Uterus (tissue), 4 donors: Measurements from ENCODE around the gene BTD. TPM values are rescaled to one million over a fixed set of nuclear protein-coding genes. Genes with fewer than 3 reads are reported as not detected.

Experiments
- DNase-seq, 2 donors: peaks; one replicate each; pipeline ENCODE4 v3.0.0-alpha.2; 2019 to 2020
- H3K27ac ChIP-seq, 2 donors: fragments of 200-600 bp; sonication (generic); 1 replicate in 1 of 2; 2 replicates in 1 of 2; pipeline ENCODE4 v1.5.1; 2016 to 2018
- H3K27me3 ChIP-seq, 2 donors: fragments of 200-600 bp; sonication (generic); one replicate each; pipeline ENCODE4 v1.5.1; 2018 to 2019; ENCODE audit warnings: control low read depth in 1 of 2
- H3K36me3 ChIP-seq, 2 donors: fragments of 200-600 bp; sonication (generic); one replicate each; pipeline ENCODE4 v1.5.1; 2019; ENCODE audit warnings: control low read depth in 1 of 2
- H3K4me1 ChIP-seq, 2 donors: fragments of 200-600 bp; sonication (generic); one replicate each; pipeline ENCODE4 v1.5.1; 2018 to 2019; ENCODE audit warnings: control low read depth in 1 of 2
- H3K4me3 ChIP-seq, 2 donors: fragments of 200-600 bp; sonication (generic); 1 replicate in 1 of 2; 2 replicates in 1 of 2; pipeline ENCODE4 v1.5.1; 2018 to 2019; ENCODE audit warnings: mild to moderate bottlenecking in 1 of 2
- H3K9me3 ChIP-seq, 2 donors: fragments of 200-600 bp; sonication (generic); one replicate each; pipeline ENCODE4 v1.5.1; 2019; ENCODE audit warnings: control low read depth in 1 of 2
- CTCF ChIP-seq, 4 experiments: fragments of 200-600 bp in 2 of 4; fragments of 450-650 bp in 2 of 4; sonication (generic) in 2 of 4; IDR thresholded peaks; one replicate each; pipeline ENCODE4 v1.5.1; 2016 to 2019; ENCODE audit warnings: antibody characterized with exemption in 4 of 4, mild to moderate bottlenecking in 2 of 4, moderate library complexity in 1 of 4
- POLR2A ChIP-seq, 2 donors: fragments of 450-650 bp; IDR thresholded peaks; one replicate each; pipeline ENCODE4 v1.6.1; 2016; ENCODE audit warnings: antibody characterized with exemption in 2 of 2, mild to moderate bottlenecking in 1 of 2, moderate library complexity in 1 of 2
- intact Hi-C: fragments of 100-400 bp; cut with DNase I; formaldehyde crosslinking; loops from one replicate; pipeline ENCODE4 v1.15.1; 2023; ENCODE audit warnings: low total_unique reads
- microRNA-seq: library from miRNA; unstranded; fragments of <30 nt; microRNA quantifications from one replicate; pipeline ENCODE4, GENCODE V29; 2016; ENCODE audit warnings: borderline microRNAs expressed, borderline replicate concordance
- small RNA-seq: library from RNA; depleted of rRNA; stranded (forward); fragments of <200 nt; gene quantifications from one replicate; pipeline ENCODE3, GENCODE V24; 2016
- total RNA-seq, 4 donors: library from RNA; depleted of rRNA in 3 of 4; stranded (reverse); fragments of >200 nt in 3 of 4; gene quantifications; one replicate each; pipeline versions ENCODE4 v1.1.0 to v1.2.4, GENCODE V29; 2014 to 2023
- donor health status: DM: yes; HTN: yes; CAD: no.

Gene BTD
- total RNA-seq, 4 donors from 2014 or later, result 6.5 to 31.3 (median 21.5) TPM

- no peak for DNase-seq
- Histone ChIP-seq H3K9me3 (no peaks in the 10 kb centered on the region), H3K27me3 (no peaks in the 10 kb centered on the region), H3K27ac (no peak overlapping the region), H3K36me3 (no peaks in the 10 kb centered on the region), H3K4me1 (no peaks in the 10 kb centered on the region), H3K4me3 (no peak overlapping the region)
- TF ChIP-seq POLR2A (IDR thresholded peaks at IDR 0.05) (no peak), CTCF (IDR thresholded peaks at IDR 0.05) (no peak)
- intact Hi-C loops, result no loop called here
Measured at GRCh38 chr3:15685927-15686326, 84.4 kb downstream of the BTD start.

GRCh38 chr3:15690230-15690629, 88.7 kb downstream of the BTD start:
- H3K36me3 ChIP-seq, result no peaks in the 10 kb centered on the region
- TF ChIP-seq CTCF (IDR thresholded peaks at IDR 0.05), result no peak
- no peak for TF ChIP-seq POLR2A (IDR thresholded peaks at IDR 0.05)

GRCh38 chr3:15690748-15691147, 89.2 kb downstream of the BTD start:
- no peaks in the 10 kb centered on the region for H3K27me3 ChIP-seq

More at GRCh38 chr3:15690230-15690629, 88.7 kb downstream of the BTD start:
- H3K9me3 ChIP-seq, result no peaks in the 10 kb centered on the region
- H3K4me3 ChIP-seq, result no peak overlapping the region
- no peaks in the 10 kb centered on the region for H3K27me3 ChIP-seq
- H3K27ac ChIP-seq, result no peak overlapping the region
- no peaks in the 10 kb centered on the region for H3K4me1 ChIP-seq
- intact Hi-C loops, result no loop called here
- no peak for DNase-seq

GRCh38 chr3:15693355-15693754, 91.8 kb downstream of the BTD start:
- no peak overlapping the region for H3K4me3 ChIP-seq
- no peak overlapping the region for H3K27ac ChIP-seq
- TF ChIP-seq POLR2A (IDR thresholded peaks at IDR 0.05) (no peak), CTCF (IDR thresholded peaks at IDR 0.05) (peak in 1 of 4 experiments; percentile 17)
- no peaks in the 10 kb centered on the region for H3K9me3 ChIP-seq
- intact Hi-C loops, result no loop called here
- no peaks in the 10 kb centered on the region for H3K27me3 ChIP-seq
- no peaks in the 10 kb centered on the region for H3K4me1 ChIP-seq
- DNase-seq, result no peak
- H3K36me3 ChIP-seq, result no peaks in the 10 kb centered on the region

More at GRCh38 chr3:15690748-15691147, 89.2 kb downstream of the BTD start:
- H3K4me3 ChIP-seq, result no peak overlapping the region
- H3K36me3 ChIP-seq, result no peaks in the 10 kb centered on the region
- no peaks in the 10 kb centered on the region for H3K9me3 ChIP-seq
- no peak overlapping the region for H3K27ac ChIP-seq
- DNase-seq, result no peak
- no peaks in the 10 kb centered on the region for H3K4me1 ChIP-seq
- intact Hi-C loops, result no loop called here
- TF ChIP-seq POLR2A (IDR thresholded peaks at IDR 0.05) (no peak), CTCF (IDR thresholded peaks at IDR 0.05) (no peak)

GRCh38 chr3:15694628-15695027, 93.1 kb downstream of the BTD start:
- intact Hi-C loops, result no loop called here
- Histone ChIP-seq H3K27me3 (no peaks in the 10 kb centered on the region), H3K4me3 (no peak overlapping the region), H3K4me1 (no peaks in the 10 kb centered on the region), H3K27ac (peak overlapping the region in 1 of 2 donors; percentile 74), H3K9me3 (no peaks in the 10 kb centered on the region), H3K36me3 (no peaks in the 10 kb centered on the region)
- TF ChIP-seq CTCF (IDR thresholded peaks at IDR 0.05) (no peak), POLR2A (IDR thresholded peaks at IDR 0.05) (no peak)
- DNase-seq, result no peak

Small RNA genes within 50 kb of the gene (microRNA-seq; reads per million reads assigned to microRNA genes)
- not detected for gene MIR3134

Small RNA genes within 50 kb of the gene (small RNA-seq; reads per million reads assigned to genes)
- gene MIR3134, result not detected

Other genes with a start within 250 kb of the BTD start
- gene METTL6, start 174.2 kb upstream of the BTD start, total RNA-seq, result 10 to 100 TPM in 3 of 4 donors, 1 to 10 TPM in 1; 2.0 to 61.7 (median 25.9) TPM
- gene EAF1, start 174.1 kb upstream of the BTD start, total RNA-seq, result 10 to 100 TPM in 3 of 4 donors, 1 to 10 TPM in 1; 2.3 to 18.3 (median 15.6) TPM
- gene COLQ, start 80.0 kb upstream of the BTD start, total RNA-seq, result 10 to 100 TPM in 1 of 4 donors, 1 to 10 TPM in 3; 2.6 to 21.3 (median 4.0) TPM
- 10 to 100 TPM; 18.5 to 93.0 (median 25.7) TPM for gene HACL1, start 176 bp upstream of the BTD start, total RNA-seq
- 10 to 100 TPM; 20.0 to 86.8 (median 37.6) TPM for gene ANKRD28, start 196.2 kb downstream of the BTD start, total RNA-seq